HUES6 (cell line): ENCODE results near the gene ENPP3.
"Not testable (repeated sequence)": the region's sequence is repeated elsewhere in the genome, so short reads cannot be mapped to it uniquely, and the experiment has no call there.

ENCODE experiments used
- H3K27ac ChIP-seq: 2 replicates; pipeline ENCODE4 v1.7.0; 2013; ENCODE audit warnings: low read depth, mild to moderate bottlenecking, low read length, inconsistent platforms
- H3K27me3 ChIP-seq: 2 replicates; pipeline ENCODE4 v1.6.1; 2013; ENCODE audit warnings: low read length; ENCODE audit not compliant: control insufficient read depth, insufficient read depth
- H3K36me3 ChIP-seq: 2 replicates; pipeline ENCODE4 v1.6.1; 2013; ENCODE audit warnings: low read length; ENCODE audit not compliant: control insufficient read depth, insufficient read depth
- H3K4me1 ChIP-seq: 2 replicates; pipeline ENCODE4 v1.6.1; 2013; ENCODE audit warnings: low read length; ENCODE audit not compliant: control insufficient read depth, insufficient read depth
- H3K4me3 ChIP-seq: 2 replicates; pipeline ENCODE4 v1.5.1; 2013; ENCODE audit warnings: low read depth, low read length
- H3K9ac ChIP-seq: one replicate; pipeline ENCODE4 v1.6.1; 2013; ENCODE audit warnings: mild to moderate bottlenecking, low read length
- H3K9me3 ChIP-seq: 2 replicates; pipeline ENCODE4 v1.6.1; 2013; ENCODE audit warnings: low read depth, low read length; ENCODE audit not compliant: control insufficient read depth, insufficient read depth

Gene ENPP3

DNA sequence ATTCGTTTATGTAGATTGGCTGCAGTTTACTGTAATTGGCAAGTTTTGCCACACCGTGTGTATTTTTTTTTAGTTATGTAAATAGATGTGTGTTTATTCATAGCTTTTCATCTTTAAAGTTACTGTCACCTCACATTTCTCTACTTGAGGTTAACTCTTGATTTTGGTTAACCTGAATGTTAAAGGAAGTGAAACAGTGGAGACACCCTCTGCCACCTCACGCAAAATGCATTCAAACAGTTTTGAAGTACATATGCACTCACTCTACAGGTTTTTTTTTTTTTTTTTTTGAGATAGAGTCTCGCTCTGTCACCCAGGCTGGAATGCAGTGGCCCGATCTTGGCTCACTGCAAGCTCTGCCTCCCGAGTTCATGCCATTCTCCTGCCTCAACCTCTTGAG, 46.4 kb downstream of the ENPP3 start:
- no peak overlapping the region for H3K9ac ChIP-seq
- no peak overlapping the region for H3K4me3 ChIP-seq
- H3K27me3 ChIP-seq: no peaks in the 10 kb centered on the region
- no peaks in the 10 kb centered on the region for H3K36me3 ChIP-seq
- no peaks in the 10 kb centered on the region for H3K9me3 ChIP-seq
- no peak overlapping the region for H3K27ac ChIP-seq
- H3K4me1 ChIP-seq: peaks cover 10% of the 10 kb centered on the region

DNA sequence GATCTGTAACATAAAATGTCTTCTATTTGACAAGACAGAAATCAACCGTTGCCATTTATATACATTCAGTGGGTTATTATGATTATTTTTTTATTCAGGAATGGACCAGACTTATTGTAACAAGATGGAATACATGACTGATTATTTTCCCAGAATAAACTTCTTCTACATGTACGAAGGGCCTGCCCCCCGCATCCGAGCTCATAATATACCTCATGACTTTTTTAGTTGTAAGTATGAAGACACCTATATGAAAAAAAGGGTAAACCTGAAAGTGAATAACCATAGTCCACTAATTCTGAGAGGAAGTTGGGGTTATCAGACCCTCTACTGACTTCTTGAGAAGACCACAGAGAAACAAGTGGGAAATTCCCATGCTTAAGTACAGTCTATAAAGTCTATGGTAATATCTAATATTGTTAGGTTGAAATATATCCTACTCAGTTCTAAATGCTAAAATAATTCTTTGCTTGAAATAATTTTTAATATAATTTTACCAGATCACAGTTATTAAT, 48.2 kb downstream of the ENPP3 start:
- H3K36me3 ChIP-seq: no peaks in the 10 kb centered on the region
- H3K4me1 ChIP-seq: peaks cover 8% of the 10 kb centered on the region
- no peak overlapping the region for H3K4me3 ChIP-seq
- no peaks in the 10 kb centered on the region for H3K27me3 ChIP-seq
- H3K9ac ChIP-seq: no peak overlapping the region
- H3K27ac ChIP-seq: no peak overlapping the region
- H3K9me3 ChIP-seq: no peaks in the 10 kb centered on the region

DNA sequence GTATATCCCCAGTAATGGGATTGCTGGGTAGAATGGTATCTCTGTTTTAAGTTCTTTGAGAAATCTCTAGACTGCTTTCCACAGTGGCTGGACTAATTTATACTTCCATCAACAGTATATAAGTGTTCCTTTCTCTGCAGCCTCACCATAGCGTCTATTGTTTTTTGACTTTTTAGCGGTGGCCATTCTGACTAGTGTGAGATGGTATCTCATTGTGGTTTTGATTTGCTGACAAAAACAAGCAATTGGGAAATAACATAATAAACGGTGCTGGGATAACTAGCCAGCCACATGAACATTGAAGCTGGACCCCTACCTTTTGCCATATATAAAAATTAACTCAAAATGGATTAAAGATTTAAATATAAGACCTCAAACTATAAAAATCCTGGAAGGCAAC, 49.9 kb downstream of the ENPP3 start:
- H3K4me3 ChIP-seq: no peak overlapping the region
- no peaks in the 10 kb centered on the region for H3K36me3 ChIP-seq

DNA sequence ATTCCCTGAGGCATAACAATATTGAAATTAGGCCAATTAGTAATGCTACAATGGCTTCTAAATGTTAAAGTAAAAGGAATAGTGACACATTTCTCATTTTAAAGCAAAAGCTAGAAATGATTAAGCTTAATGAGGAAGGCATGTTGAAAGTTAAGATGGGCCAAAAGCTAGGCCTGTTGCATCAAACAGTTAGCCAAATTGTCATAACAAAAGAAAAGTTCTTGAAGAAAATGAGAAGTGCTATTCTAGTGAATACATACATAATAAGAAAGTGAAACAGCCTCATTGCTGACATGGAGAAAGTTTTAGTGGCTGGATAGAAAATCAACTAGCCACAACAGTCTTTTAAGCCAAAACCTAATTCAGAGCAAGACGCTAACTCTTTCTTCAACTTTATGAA, 51.2 kb downstream of the ENPP3 start:
- Histone ChIP-seq H3K36me3 (no peaks in the 10 kb centered on the region), H3K4me3 (no peak overlapping the region), H3K27ac (no peak overlapping the region), H3K9ac (no peak overlapping the region), H3K4me1 (peaks cover 8% of the 10 kb centered on the region), H3K27me3 (no peaks in the 10 kb centered on the region), H3K9me3 (no peaks in the 10 kb centered on the region)

More for the DNA sequence above, 49.9 kb downstream of the ENPP3 start:
- Histone ChIP-seq H3K9ac (no peak overlapping the region), H3K4me1 (peaks cover 8% of the 10 kb centered on the region), H3K9me3 (no peaks in the 10 kb centered on the region), H3K27me3 (no peaks in the 10 kb centered on the region), H3K27ac (no peak overlapping the region)

DNA sequence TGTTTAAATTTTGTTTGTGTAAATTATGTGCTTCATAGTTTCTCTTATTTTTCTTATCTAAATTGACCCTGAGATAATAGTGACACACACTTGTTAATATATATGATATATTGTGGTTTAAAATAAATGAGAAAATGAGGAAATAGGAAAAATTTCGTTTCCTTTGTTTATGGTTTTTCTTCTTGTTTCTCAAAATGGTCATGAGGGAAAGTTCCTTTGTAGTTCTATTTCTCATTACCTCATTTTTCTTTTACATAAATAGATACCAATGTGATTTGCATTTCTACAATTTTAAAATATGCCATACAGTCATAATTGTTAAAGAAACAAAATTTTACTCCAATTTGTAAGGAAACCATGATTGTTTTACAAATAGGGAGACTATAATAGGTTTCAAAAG, 54.9 kb downstream of the ENPP3 start:
- Histone ChIP-seq H3K9me3 (no peaks in the 10 kb centered on the region), H3K4me1 (peaks cover 14% of the 10 kb centered on the region), H3K27me3 (no peaks in the 10 kb centered on the region), H3K9ac (no peak overlapping the region), H3K27ac (no peak overlapping the region), H3K36me3 (no peaks in the 10 kb centered on the region), H3K4me3 (no peak overlapping the region)

DNA sequence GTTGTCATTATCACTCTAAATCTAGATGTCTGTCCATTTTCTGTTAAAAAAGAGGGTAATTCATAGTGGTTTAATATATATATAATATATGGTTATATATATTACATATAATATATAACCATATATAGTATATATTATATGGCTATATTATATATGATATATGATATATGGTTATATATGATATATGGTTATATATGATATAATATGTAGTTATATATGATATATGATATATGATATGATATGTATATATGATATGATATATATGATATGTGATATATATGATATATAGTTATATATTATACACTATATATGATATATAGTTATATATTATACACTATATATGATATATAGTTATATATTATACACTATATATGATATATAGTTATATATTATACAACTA, 55.5 kb downstream of the ENPP3 start:
- Histone ChIP-seq H3K4me1 (peaks cover 14% of the 10 kb centered on the region), H3K9me3 (no peaks in the 10 kb centered on the region), H3K4me3 (no peak overlapping the region), H3K27me3 (no peaks in the 10 kb centered on the region), H3K27ac (no peak overlapping the region), H3K9ac (no peak overlapping the region), H3K36me3 (no peaks in the 10 kb centered on the region)

DNA sequence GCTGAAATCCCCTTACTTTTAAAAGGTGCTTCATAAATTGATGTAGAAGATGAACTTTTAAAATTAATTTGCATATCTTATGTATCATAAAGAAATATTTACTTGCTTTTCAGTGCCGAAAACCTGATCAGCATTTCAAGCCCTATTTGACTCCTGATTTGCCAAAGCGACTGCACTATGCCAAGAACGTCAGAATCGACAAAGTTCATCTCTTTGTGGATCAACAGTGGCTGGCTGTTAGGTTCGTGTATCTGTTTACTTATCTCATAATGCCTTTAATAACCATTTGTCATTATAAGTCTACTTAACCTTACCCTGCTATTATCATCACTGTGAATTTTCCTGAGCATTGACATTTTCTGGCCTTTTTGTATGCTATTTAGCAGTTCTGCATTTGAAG, 56.3 kb downstream of the ENPP3 start:
- H3K27ac ChIP-seq: no peak overlapping the region
- H3K27me3 ChIP-seq: no peaks in the 10 kb centered on the region
- peaks cover 9% of the 10 kb centered on the region for H3K4me1 ChIP-seq

DNA sequence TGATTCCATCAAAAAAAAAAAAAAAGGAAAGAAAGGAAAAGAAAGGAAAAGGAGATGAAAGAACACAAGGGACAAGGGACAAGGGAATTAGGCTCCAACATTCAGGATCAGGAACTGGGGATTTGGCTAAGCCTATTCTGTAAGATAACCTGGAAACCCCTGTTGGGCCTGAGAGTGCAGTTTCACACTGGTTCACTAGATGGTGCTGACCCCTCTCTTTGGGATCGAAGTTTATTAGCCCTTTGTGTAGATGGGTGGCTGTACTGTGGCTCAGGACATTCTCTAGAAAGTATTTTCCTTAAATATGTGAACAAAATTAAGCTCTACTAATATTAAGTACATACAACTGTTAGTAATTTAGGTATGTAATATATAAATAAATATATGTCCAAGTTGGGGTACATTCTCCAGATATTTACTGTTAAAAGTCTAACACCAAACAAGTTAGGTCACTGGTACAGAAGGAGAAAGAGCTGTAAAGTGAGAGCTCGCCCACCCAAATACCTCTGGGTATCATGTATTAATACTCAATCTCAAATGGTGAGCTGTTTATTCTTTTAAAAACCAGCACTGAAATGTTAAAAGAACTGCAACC, 57.8 kb downstream of the ENPP3 start:
- H3K4me3 ChIP-seq: no peak overlapping the region
- no peak overlapping the region for H3K9ac ChIP-seq
- no peaks in the 10 kb centered on the region for H3K9me3 ChIP-seq
- no peak overlapping the region for H3K27ac ChIP-seq
- no peaks in the 10 kb centered on the region for H3K27me3 ChIP-seq
- no peaks in the 10 kb centered on the region for H3K36me3 ChIP-seq
- H3K4me1 ChIP-seq: peaks cover 6% of the 10 kb centered on the region

More for the DNA sequence above, 56.3 kb downstream of the ENPP3 start:
- Histone ChIP-seq H3K9me3 (no peaks in the 10 kb centered on the region), H3K4me3 (no peak overlapping the region), H3K36me3 (no peaks in the 10 kb centered on the region), H3K9ac (no peak overlapping the region)

DNA sequence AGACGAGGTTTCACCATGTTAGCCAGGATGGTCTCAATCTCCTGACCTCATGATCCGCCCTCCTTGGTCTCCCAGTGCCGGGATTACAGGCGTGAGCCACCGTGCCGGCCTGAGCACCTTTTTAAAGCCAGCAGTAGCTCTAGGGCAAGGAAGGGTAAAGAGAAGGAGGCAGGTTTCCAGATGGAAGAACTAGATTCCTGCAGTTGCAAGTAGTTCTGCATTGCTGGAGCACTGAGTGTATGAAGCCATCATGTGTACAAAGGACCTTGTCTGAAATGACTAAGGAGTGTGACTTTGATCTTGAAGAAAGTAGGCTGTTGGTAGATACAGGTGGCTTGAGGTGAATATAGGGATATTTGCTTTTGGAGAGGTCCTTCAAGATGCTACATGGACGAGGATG, 59.9 kb downstream of the ENPP3 start:
- Histone ChIP-seq H3K27ac (no peak overlapping the region), H3K9ac (no peak overlapping the region), H3K9me3 (no peaks in the 10 kb centered on the region), H3K36me3 (no peaks in the 10 kb centered on the region), H3K27me3 (no peaks in the 10 kb centered on the region), H3K4me1 (peaks cover 6% of the 10 kb centered on the region), H3K4me3 (no peak overlapping the region)

DNA sequence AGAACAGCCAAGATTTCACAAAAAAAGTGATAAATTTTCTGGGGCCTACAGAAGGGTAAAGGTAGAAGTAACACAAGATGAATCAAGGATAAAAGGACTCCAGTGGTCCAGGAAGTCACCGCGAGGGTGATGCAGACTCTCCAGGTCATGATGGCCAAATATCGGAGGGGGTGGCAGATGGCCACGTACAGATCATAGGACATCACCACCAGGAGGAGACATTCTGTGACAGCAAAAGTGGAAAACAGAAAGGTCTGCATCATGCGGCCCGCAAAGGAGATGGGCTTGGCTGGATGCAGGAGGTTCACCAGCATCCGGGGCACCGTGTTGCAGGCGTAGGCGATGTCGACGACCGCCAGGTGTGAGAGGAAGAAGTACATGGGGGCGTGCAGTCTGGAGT, 63.7 kb downstream of the ENPP3 start:
- H3K4me1 ChIP-seq, H3K27ac ChIP-seq, H3K9me3 ChIP-seq, H3K9ac ChIP-seq, H3K27me3 ChIP-seq, H3K4me3 ChIP-seq, H3K36me3 ChIP-seq: not testable (repeated sequence)

DNA sequence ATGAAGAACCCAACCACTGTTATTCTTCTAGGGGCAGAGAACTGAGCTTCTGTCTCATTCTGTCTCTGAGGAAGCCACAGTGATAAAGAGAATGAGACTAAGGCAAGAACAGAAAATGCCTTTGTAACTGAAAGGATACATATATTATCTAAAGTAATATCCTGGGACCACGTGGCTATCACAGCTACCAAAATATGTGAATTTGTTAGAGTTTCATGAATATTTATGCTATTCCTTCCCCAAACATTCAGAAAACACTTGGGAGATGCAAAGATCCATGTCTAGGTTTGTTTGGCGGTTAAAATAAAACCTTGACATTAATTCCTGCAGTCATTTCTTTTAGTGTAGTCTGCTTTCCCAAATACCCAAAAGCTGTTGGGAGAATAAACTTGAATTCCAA, 66.8 kb downstream of the ENPP3 start:
- not testable (repeated sequence) for H3K27ac ChIP-seq, H3K9me3 ChIP-seq, H3K9ac ChIP-seq, H3K4me1 ChIP-seq, H3K36me3 ChIP-seq, H3K4me3 ChIP-seq, H3K27me3 ChIP-seq

DNA sequence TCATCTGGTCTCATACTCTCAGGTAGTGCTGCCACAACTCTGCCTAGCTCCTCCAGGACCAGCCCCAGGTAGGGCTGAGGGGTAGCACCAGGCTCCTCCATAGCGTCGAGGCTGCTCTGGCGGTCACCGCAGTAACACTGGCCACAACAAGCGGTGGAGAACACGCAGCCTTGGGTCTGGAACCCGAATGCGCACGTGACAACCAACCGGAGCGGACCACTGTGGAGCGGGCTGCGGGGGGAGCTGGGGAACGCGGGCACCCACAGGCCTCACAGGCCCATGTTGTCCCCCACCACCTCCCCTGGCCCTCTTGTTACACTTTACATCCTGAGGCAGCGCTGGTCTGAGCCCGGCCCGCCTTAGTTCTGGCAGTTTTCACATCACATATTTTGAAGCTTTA, 73.8 kb downstream of the ENPP3 start, which contains the start of gene CTAGE9:
Gene CTAGE9, minus strand, starts transcription at position 101 of the 400 bp plus-strand sequence. Its CDS starts 0 bp downstream, at position 101.
- H3K4me1 ChIP-seq, H3K27ac ChIP-seq, H3K27me3 ChIP-seq, H3K9ac ChIP-seq, H3K4me3 ChIP-seq, H3K36me3 ChIP-seq, H3K9me3 ChIP-seq: not testable (repeated sequence)
